Natural killer cell (primary cell): ENCODE data around the gene SCLY. TPM values are rescaled to one million over a fixed set of nuclear protein-coding genes. Genes with fewer than 3 reads are reported as not detected.

Experiments
- ATAC-seq, 3 donors: fragments of 150-1000 bp in 2 of 3; fragments of 200-7000 bp in 1 of 3; cut with Tn5 transposase; 1 replicate in 1 of 3; 2 replicates in 2 of 3; pipeline ENCODE4 v1.10.0; 2021; ENCODE audit warnings: mild to moderate bottlenecking in 2 of 3, moderate library complexity in 2 of 3
- DNase-seq, 2 donors: peaks; one replicate each; pipeline versions ENCODE4 v3.0.0 to v3.0.0-alpha.2; 2013 to 2021; ENCODE audit warnings: mixed read lengths in 1 of 2
- H3K27ac ChIP-seq: one replicate; pipeline ENCODE4 v1.5.1; 2013; ENCODE audit warnings: mild to moderate bottlenecking, low read length
- H3K27me3 ChIP-seq: one replicate; pipeline ENCODE4 v1.6.1; 2013; ENCODE audit warnings: low read length; ENCODE audit not compliant: control insufficient read depth, insufficient read depth
- H3K36me3 ChIP-seq: one replicate; pipeline ENCODE4 v1.6.1; 2013; ENCODE audit warnings: low read length; ENCODE audit not compliant: control insufficient read depth, insufficient read depth
- H3K4me1 ChIP-seq: one replicate; pipeline ENCODE4 v1.6.1; 2013; ENCODE audit warnings: low read length; ENCODE audit not compliant: control insufficient read depth, insufficient read depth
- H3K4me3 ChIP-seq: one replicate; pipeline ENCODE4 v1.5.1; 2013; ENCODE audit warnings: low read length
- H3K9me3 ChIP-seq: one replicate; pipeline ENCODE4 v1.6.1; 2013; ENCODE audit warnings: low read length; ENCODE audit not compliant: control insufficient read depth, insufficient read depth
- H3K27ac Mint-ChIP-seq, 2 donors: one replicate each; pipeline ENCODE4 v1.8.0; 2022; ENCODE audit warnings: mild to moderate bottlenecking in 2 of 2, mixed read lengths in 2 of 2, moderate library complexity in 1 of 2
- H3K27me3 Mint-ChIP-seq, 2 donors: one replicate each; pipeline ENCODE4 v1.8.0; 2022; ENCODE audit warnings: low read depth in 2 of 2, mixed read lengths in 2 of 2
- H3K36me3 Mint-ChIP-seq: one replicate; pipeline ENCODE4 v1.8.0; 2022; ENCODE audit warnings: mixed read lengths
- H3K4me1 Mint-ChIP-seq, 2 donors: one replicate each; pipeline ENCODE4 v1.8.0; 2022; ENCODE audit warnings: mixed read lengths in 2 of 2
- H3K4me3 Mint-ChIP-seq: one replicate; pipeline ENCODE4 v1.8.0; 2022; ENCODE audit warnings: mild to moderate bottlenecking, moderate library complexity, mixed read lengths
- H3K9me3 Mint-ChIP-seq, 2 donors: one replicate each; pipeline ENCODE4 v1.8.0; 2022; ENCODE audit warnings: mixed read lengths in 2 of 2
- WGBS: methylation state at CpG from one replicate; pipeline ENCODE4 v1.1.7; 2013; ENCODE audit warnings: missing lambda C conversion rate; ENCODE audit not compliant: insufficient coverage; 5-methylcytosine and 5-hydroxymethylcytosine counted together
- intact Hi-C: fragments of 100-400 bp; cut with micrococcal nuclease; formaldehyde crosslinking; loops from one replicate; pipeline ENCODE4 v1.14.2; 2022
- total RNA-seq, 4 donors: library from RNA; stranded (reverse); fragments of 120-200 nt in 1 of 4; gene quantifications; one replicate each; pipeline versions ENCODE4 v1.2.3 to v1.2.4, GENCODE V29; 2013 to 2022
- TF ChIP-seq, protein P1 (sequence below): fragments of 200-600 bp; IDR thresholded peaks from one replicate; pipeline ENCODE4 v1.8.0; 2022; ENCODE audit warnings: antibody characterized with exemption

Gene SCLY
- total RNA-seq, 3 donors from 2014 or later (not counting 1 experiment from before 2014, with no cell fraction given) = 16.3 to 24.6 (median 20.1) TPM

DNA sequence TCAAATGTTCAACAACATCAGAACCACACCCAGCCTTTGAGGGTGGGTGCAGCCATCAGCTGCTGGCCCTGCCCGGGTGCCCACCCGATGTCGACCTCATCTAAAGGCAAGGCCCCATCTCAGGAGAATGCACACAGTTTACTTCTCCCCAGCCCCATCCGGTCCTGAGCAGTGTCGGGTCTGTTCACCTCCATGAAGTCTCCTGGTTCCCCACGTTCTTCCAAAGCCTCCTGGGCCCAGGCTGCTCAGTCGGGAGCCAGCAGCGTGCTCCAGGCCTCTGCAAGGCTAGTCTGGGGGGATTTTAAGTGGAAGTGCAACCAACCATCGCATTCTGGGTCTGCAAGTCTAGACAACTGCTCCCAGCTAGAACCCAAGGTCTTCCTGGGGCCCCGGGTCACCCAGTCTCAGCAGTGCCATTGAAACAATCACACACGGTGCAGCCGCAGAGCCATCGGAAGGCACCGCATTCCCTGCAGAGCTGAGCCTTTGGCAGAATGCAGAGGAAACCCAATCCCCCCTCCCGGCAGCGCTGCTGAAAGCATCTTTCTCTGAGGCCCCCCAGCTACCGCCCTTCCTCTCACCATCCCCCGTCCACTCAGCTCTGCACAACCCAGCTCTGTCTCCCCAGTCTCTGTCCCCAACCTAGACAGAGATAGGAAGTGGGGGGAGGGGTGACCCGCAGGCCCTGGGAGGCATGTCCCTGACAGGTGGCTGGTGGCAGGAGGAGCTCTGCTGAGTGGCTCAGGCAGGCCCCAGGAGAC, 47.8 kb downstream of the SCLY start:
- Histone ChIP-seq H3K9me3 (no peaks in the 10 kb centered on the region), H3K4me1 (peaks cover 24% of the 10 kb centered on the region), H3K27me3 (no peaks in the 10 kb centered on the region), H3K4me3 (no peak overlapping the region), H3K27ac (no peak overlapping the region), H3K36me3 (no peaks in the 10 kb centered on the region)
- peaks cover 0 to 9% of the 10 kb centered on the region in 2 donors for H3K4me1 Mint-ChIP-seq
- ATAC-seq = no peak
- 58% methylated on average over 17 of the region's 19 CpGs for WGBS
- H3K9me3 Mint-ChIP-seq = peaks cover 5 to 7% of the 10 kb centered on the region in 2 donors
- peak in 1 of 2 donors; percentile 25 for DNase-seq
- TF ChIP-seq, protein P1, sequence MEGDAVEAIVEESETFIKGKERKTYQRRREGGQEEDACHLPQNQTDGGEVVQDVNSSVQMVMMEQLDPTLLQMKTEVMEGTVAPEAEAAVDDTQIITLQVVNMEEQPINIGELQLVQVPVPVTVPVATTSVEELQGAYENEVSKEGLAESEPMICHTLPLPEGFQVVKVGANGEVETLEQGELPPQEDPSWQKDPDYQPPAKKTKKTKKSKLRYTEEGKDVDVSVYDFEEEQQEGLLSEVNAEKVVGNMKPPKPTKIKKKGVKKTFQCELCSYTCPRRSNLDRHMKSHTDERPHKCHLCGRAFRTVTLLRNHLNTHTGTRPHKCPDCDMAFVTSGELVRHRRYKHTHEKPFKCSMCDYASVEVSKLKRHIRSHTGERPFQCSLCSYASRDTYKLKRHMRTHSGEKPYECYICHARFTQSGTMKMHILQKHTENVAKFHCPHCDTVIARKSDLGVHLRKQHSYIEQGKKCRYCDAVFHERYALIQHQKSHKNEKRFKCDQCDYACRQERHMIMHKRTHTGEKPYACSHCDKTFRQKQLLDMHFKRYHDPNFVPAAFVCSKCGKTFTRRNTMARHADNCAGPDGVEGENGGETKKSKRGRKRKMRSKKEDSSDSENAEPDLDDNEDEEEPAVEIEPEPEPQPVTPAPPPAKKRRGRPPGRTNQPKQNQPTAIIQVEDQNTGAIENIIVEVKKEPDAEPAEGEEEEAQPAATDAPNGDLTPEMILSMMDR = no peak
- no peak overlapping the region for H3K27ac Mint-ChIP-seq
- H3K4me3 Mint-ChIP-seq = no peak overlapping the region
- H3K36me3 Mint-ChIP-seq = peaks cover 11% of the 10 kb centered on the region
- intact Hi-C loops = no loop called here
- H3K27me3 Mint-ChIP-seq = peaks cover 0 to 11% of the 10 kb centered on the region in 2 donors

DNA sequence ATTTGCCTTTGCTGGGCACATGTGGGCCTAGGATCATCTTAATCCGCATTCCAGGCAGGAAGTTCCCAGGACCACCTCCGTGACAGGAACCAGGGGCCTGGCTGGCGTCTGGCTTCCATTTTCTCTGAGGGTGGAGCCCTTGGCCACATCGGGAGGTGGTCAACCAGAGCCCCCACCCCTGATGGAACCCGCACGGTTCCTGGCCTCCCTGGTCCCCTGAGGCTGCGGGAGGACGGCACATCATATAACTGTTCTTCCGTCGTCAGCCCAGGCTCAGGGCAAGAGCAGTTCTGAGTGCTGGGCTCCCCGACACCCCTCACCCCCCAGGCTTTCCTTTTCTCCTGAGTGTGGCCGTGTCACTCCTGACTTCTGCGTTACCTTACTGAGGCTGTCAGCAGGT, 52.8 kb downstream of the SCLY start:
- H3K9me3 Mint-ChIP-seq = peaks cover 5 to 7% of the 10 kb centered on the region in 2 donors
- no peaks in the 10 kb centered on the region for H3K36me3 ChIP-seq
- H3K27me3 Mint-ChIP-seq = peaks cover 7 to 11% of the 10 kb centered on the region in 2 donors
- TF ChIP-seq, protein P1 = no peak
- DNase-seq (no peak), ATAC-seq (no peak)
- intact Hi-C loops = no loop called here
- H3K27ac Mint-ChIP-seq = no peak overlapping the region
- H3K4me3 Mint-ChIP-seq = no peak overlapping the region
- no peak overlapping the region for H3K4me3 ChIP-seq
- no peaks in the 10 kb centered on the region for H3K27me3 ChIP-seq
- 92% methylated on average over 13 of the region's 13 CpGs for WGBS
- peaks cover 4% of the 10 kb centered on the region for H3K4me1 ChIP-seq
- no peaks in the 10 kb centered on the region for H3K9me3 ChIP-seq
- peaks cover 11% of the 10 kb centered on the region for H3K36me3 Mint-ChIP-seq
- no peak overlapping the region for H3K27ac ChIP-seq
- peaks cover 0 to 6% of the 10 kb centered on the region in 2 donors for H3K4me1 Mint-ChIP-seq

DNA sequence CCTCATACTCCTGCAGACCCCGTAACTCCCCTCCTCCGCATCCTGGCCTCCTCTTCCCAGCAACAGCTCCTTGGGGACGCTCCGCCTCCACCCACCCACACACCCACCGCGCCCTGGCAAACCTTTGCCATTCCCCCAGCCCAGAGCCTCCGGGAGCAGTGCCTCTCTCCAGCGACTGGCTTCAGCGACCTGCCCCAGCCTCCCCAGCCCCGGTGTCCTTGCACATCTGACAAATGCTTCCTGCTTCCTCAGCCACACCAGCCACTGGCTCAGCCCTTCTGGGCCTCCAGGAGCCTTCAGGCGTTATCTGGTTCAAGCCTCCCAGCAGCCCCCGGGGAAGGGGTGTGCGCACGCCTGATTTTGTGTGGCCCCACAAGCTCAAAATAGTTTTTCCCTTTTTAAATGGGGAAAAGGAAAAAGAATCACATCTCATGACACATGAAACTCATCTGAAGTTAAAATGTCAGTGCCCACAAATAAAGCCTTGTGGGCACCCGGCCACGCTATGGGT, 53.6 kb downstream of the SCLY start:
- no peak for ATAC-seq
- no peaks in the 10 kb centered on the region for H3K27me3 ChIP-seq
- H3K9me3 ChIP-seq = no peaks in the 10 kb centered on the region
- intact Hi-C loops = no loop called here
- DNase-seq = no peak
- H3K27ac ChIP-seq = no peak overlapping the region
- Mint-ChIP-seq H3K4me3 (no peak overlapping the region), H3K27me3 (peaks cover 11 to 12% of the 10 kb centered on the region in 2 donors), H3K36me3 (peaks cover 11% of the 10 kb centered on the region), H3K9me3 (peaks cover 5 to 7% of the 10 kb centered on the region in 2 donors), H3K4me1 (no peaks in the 10 kb centered on the region), H3K27ac (no peak overlapping the region)
- H3K36me3 ChIP-seq = no peaks in the 10 kb centered on the region
- TF ChIP-seq, protein P1 = no peak
- no peak overlapping the region for H3K4me3 ChIP-seq
- WGBS = 74% methylated on average over 16 of the region's 16 CpGs
- H3K4me1 ChIP-seq = no peaks in the 10 kb centered on the region
